Skin of body (tissue), 2 donors: ENCODE data around the gene CTAGE8. TPM values are rescaled to one million over a fixed set of nuclear protein-coding genes. Genes with fewer than 3 reads are reported as not detected.
"Not testable (repeated sequence)": the region's sequence is repeated elsewhere in the genome, so short reads cannot be mapped to it uniquely, and the experiment has no call there.

Experiments used
- DNase-seq: peaks from one replicate; lab custom pipeline; 2025; lab: John Stamatoyannopoulos, UW
- total RNA-seq: library from RNA; depleted of rRNA; stranded (reverse); fragments of >200 nt; gene quantifications from one replicate; pipeline ENCODE4 v1.2.3, GENCODE V29; 2014

The CTAGE8 gene, protein sequence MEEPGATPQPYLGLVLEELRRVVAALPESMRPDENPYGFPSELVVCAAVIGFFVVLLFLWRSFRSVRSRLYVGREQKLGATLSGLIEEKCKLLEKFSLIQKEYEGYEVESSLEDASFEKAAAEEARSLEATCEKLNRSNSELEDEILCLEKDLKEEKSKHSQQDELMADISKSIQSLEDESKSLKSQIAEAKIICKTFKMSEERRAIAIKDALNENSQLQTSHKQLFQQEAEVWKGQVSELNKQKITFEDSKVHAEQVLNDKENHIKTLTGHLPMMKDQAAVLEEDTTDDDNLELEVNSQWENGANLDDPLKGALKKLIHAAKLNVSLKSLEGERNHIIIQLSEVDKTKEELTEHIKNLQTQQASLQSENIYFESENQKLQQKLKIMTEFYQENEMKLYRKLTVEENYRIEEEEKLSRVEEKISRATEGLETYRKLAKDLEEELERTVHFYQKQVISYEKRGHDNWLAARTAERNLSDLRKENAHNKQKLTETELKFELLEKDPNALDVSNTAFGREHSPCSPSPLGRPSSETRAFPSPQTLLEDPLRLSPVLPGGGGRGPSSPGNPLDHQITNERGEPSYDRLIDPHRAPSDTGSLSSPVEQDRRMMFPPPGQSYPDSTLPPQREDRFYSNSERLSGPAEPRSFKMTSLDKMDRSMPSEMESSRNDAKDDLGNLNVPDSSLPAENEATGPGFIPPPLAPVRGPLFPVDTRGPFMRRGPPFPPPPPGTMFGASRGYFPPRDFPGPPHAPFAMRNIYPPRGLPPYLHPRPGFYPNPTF
- 5.3 TPM for total RNA-seq

DNA sequence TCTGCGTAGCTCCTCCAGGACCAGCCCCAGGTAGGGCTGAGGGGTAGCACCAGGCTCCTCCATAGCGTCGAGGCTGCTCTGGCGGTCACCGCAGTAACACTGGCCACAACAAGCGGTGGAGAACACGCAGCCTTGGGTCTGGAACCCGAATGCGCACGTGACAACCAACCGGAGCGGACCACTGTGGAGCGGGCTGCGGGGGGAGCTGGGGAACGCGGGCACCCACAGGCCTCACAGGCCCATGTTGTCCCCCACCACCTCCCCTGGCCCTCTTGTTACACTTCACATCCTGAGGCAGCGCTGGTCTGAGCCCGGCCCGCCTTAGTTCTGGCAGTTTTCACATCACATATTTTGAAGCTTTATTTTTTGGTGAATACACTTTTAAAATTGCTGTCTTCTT, at the start of gene CTAGE8:
CTAGE8 (minus strand) TSS at position 101 of the 400 bp plus-strand sequence; CDS start at position 63, 38 bp downstream.
- DNase-seq: not testable (repeated sequence)

DNA sequence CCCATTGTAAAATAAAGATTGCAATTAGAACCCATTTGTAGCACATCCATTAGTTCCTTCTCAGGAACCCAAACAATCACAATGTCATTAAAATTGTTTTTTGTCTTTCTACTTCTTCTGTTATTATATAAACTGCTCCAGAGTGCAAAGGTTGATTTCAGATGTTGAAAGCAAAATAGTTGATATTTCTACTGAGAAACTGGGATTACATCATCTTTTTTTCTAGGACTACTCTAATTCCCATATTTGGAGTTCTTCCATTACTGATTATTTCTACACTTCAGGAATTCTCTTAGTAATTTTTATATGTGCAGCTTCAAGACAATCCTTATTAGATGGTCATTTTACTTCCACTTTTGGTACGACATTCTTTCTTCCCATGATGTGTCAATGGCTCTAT, 48.4 kb upstream of the CTAGE8 start:
- DNase-seq: not testable (repeated sequence)

DNA sequence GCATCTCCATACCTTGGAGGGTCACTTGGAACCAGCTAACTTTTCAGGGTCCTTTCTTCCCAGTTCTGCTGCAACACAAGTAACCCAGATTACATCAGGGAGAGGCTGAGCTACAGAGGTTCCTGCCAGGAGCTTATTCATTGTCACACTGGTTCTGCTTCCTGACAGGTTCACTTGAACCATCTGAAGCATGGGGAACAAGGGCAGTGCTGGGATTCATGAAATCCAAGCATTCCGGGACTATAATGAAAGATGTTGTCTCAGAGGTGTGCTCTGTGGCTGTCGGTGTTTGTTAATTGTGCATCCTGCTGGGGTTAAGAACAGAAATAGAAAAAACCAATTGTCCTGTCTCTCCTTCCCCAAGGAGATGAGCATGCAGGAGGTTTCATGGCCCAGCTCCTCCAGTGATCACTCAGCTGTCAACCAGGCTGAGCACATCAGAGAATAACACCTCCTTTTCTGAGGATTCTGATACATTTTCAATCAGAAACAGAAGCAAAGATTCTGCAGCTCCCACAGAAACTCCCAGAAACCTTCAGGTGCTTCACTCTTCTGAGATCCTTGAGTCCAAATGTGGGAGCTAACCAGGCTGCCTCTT, 42.9 kb upstream of the CTAGE8 start, which contains the start of gene OR2A1:
OR2A1 (plus strand) TSS at position 548 of the 598 bp plus-strand sequence. CDS start 5,706 bp downstream, outside the sequence.
- not testable (repeated sequence) for DNase-seq

GRCh38 chr7:144311218-144311617, 42.1 kb upstream of the CTAGE8 start:
- not testable (repeated sequence) for DNase-seq

GRCh38 chr7:144309702-144310101, 40.6 kb upstream of the CTAGE8 start:
- DNase-seq: not testable (repeated sequence)

- DNase-seq: not testable (repeated sequence)
These were observed 36.1 kb upstream of the CTAGE8 start for GRCh38 chr7:144305156-144305555.

- not testable (repeated sequence) for DNase-seq
These were observed 34.5 kb upstream of the CTAGE8 start for GRCh38 chr7:144303607-144304006.

DNA sequence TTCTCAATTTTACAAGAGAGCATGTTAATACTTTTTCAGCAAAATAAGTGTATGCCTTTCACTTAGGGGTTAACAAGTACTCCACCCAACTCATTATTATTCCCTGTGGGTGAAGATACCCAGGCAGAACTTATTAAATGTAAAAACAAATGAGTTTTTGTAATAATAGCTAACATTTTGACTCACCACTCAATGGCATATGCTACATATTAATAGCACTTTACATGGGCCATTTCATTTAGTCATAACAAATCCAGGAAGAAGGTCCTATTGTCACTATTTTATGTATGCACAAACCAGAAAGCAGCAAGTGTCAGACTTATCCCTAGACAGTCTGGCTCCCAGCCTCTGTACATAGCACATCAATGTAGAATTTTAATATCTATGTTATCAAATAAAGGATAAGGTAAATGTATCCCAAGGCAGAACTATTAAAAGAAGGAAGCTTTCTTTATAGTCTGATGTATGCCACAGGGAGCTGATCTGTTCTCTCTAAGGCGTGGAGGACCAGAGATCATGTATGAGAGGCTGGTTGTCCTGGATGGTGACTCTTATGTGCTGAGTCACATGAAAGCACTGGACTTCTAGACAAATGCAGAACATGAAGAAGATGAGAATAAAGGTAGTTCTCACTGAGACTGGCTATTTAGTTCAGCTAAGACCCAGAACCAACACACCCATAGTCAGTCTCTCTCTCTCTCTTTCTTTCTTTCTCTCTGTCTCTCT, 33.7 kb upstream of the CTAGE8 start:
- not testable (repeated sequence) for DNase-seq

DNA sequence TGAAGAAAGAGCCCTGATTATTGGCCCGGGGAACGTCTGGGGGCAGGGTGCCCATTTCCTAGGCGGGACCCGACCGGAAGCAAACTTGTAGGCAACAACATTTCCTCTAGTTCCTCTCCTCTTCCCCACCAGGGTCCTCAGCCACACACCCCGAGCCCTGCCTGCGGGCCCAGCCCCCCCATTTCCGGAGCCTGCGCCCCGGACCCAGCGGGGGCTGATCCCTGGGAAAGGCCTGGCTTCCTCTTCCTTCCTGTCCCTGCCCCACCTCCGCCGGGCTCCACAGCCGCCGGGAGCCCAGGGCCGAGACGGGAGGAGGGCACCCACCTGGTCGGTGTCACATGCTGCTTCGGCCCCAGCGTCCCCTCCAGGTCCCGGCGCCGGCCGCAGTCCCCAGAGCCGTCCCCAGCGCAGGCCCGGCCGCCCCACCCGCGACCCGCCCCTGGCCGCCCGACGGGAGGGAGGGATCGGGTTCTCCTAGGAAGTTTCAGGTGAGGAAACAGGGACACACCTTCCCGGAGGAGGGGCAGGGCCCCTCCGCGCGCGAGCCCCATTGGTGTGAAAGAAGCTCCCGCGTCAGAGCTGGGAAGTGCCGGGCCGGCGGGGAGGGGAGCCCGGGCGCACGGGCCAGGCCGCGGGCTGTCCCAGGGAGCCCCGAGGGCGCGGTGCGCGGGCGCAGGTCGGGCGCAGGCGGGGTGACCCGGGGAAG, 24.9 kb upstream of the CTAGE8 start:
- not testable (repeated sequence) for DNase-seq

DNA sequence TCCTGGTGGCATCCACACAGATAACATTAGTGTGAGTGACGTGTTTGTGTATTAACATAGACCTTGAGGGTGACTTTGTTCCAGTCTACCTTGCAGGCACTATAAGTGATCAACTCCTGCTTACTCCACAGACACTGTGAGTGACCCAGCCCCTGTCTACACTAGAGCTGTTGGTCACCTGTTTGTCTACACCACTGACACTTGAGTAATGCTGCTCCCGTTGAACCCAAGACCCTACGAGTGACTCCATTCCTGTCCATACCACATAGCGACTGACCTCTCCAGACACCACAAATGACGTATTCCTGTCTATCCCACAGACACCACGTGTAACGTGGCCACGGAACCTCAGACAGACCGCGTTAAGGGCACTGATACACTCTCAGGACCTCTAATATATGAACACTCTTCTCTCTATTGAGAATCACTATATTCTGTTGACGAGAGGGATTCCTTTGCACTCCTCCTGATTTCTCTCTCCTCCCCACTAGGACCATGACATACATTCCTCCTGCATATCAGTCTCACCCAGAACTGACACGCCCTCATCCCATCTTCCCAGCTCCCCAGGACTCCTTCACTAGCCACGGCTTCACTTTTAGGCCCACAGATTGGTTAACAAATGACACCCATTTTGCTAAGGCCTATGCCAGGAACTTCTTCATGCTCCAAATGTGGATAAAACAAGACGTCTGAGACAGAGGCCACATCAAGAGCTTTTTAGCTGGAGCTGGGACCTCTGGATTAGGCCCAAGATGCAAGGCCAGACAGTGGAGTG, 23.5 kb upstream of the CTAGE8 start:
- DNase-seq: not testable (repeated sequence)

GRCh38 chr7:144291607-144292006, 22.5 kb upstream of the CTAGE8 start:
- not testable (repeated sequence) for DNase-seq

DNA sequence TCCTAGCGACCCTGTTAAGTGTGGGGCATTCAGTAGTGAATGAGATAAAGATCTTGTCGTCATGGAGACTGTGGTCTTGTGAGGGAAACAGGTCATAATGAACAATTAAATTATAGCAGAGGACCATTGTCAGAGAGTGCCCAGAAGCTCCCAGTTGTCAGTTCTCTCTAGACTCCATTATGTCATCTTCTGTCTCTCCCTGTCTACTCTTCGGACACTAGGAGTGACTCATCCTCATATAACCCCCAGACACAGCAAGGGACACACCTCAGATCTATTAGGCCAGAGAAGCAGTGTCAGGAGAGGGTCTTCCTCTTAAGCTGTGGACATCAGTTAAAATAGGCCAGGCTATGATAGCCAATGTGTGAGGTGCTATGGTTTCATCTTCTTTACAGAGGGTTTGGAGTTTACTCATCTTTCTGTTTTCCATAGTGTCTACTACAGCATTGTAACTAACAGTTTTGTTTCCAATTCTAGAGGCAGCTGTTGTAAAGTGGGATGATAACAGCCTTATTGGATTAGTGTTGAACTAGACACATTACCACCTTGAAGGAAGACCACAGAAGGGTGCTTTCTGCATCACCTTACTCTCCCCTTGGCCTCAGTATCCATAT, 18.2 kb upstream of the CTAGE8 start:
- not testable (repeated sequence) for DNase-seq

DNA sequence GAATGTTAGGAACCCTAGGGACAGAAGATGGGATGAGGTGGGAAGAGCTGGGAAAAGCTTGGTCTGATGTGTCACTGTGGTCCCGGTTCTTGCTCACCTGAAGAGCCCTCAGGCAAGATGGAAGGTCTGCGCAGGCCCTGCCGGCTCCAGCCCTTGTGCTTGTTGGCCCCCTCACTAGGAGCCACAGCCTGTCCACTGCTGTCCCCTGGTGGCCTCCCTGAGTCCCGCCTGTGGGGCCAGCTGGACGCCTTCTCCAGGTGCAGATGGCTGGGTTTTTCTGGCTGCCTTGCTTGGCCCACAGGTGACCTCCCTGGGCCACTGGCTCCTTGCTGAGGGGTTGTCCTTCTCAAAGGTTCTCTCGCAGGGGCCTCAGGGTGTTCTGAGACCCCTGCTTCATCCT, 14.6 kb upstream of the CTAGE8 start:
- DNase-seq: not testable (repeated sequence)

- not testable (repeated sequence) for DNase-seq
These were observed 13.4 kb upstream of the CTAGE8 start for GRCh38 chr7:144282490-144282889.

DNA sequence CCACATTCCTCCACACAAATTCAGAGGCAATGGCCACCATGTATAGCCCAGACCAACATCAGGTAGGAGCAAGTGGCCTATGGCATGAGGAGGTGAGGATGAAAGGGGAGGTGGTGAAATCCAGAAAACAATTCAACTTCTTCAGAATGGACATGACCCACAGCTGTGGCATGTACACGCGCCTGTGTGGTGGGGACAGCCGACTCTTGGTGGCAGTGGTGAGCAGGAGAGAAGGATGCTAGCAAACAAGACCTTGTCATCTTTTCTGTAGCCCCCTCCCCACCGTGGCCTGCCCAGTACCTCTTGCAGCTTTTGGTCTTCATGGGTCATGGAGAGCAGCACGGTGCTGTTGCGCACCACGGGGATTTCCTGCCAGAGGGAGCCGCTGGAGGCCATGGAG, 12.9 kb upstream of the CTAGE8 start:
- not testable (repeated sequence) for DNase-seq

GRCh38 chr7:144280010-144280409, 10.9 kb upstream of the CTAGE8 start:
- DNase-seq: not testable (repeated sequence)

DNA sequence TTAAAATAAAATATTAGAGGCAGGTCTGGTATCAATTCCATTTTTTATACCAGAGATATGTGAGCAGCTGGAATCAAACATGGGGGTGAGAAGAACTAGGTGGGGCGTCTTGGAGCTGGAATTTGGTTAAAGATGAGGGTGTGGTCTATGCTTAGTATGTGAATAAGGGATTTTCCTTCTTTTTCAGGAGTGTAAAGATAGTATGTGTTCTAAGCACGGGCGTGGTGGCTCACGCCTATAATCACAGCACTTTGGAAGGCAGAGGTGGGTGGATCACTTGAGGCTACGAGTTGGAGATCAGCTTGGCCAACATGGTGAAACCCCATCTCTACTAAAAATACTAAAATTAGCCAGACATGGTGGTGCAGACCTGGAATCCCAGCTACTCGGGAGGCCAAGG, 6.2 kb upstream of the CTAGE8 start:
- not testable (repeated sequence) for DNase-seq

- DNase-seq: not testable (repeated sequence)
These were observed 4.4 kb downstream of the CTAGE8 start, which contains the start of gene OR2A7 for GRCh38 chr7:144264692-144265091. TSS of gene OR2A7 (minus strand) at chr7:144264792. CDS start at chr7:144259628, 5,164 bp downstream.

DNA sequence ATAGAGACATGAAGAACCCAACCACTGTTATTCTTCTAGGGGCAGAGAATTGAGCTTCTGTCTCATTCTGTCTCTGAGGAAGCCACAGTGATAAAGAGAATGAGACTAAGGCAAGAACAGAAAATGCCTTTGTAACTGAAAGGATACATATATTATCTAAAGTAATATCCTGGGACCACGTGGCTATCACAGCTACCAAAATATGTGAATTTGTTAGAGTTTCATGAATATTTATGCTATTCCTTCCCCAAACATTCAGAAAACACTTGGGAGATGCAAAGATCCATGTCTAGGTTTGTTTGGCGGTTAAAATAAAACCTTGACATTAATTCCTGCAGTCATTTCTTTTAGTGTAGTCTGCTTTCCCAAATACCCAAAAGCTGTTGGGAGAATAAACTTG, 7.0 kb downstream of the CTAGE8 start:
- not testable (repeated sequence) for DNase-seq
